Mucosa of descending colon (tissue), 3 donors: Measurements from ENCODE around the gene CELF2. TPM values are rescaled to one million over a fixed set of nuclear protein-coding genes. Genes with fewer than 3 reads are reported as not detected.

Experiments used
- ATAC-seq: fragments of 200-7000 bp; cut with Tn5 transposase; one replicate; pipeline ENCODE4 v1.9.1; 2020; ENCODE audit warnings: mild to moderate bottlenecking, moderate library complexity
- DNase-seq, 3 donors: peaks; one replicate each; pipeline ENCODE4 v3.0.0-alpha.2; 2020
- H3K36me3 ChIP-seq: fragments of 200-600 bp; one replicate; pipeline ENCODE4 v1.8.0; 2021; ENCODE audit warnings: low read depth, mild to moderate bottlenecking
- H3K4me1 ChIP-seq: fragments of 200-600 bp; one replicate; pipeline ENCODE4 v1.8.0; 2021; ENCODE audit warnings: low read depth, mild to moderate bottlenecking
- H3K4me3 ChIP-seq: fragments of 200-600 bp; one replicate; pipeline ENCODE4 v1.8.0; 2021; ENCODE audit warnings: mild to moderate bottlenecking
- H3K9me3 ChIP-seq: fragments of 200-600 bp; one replicate; pipeline ENCODE4 v1.8.0; 2021; ENCODE audit warnings: mild to moderate bottlenecking
- intact Hi-C, 2 donors: fragments of 100-400 bp; cut with DNase I in 1 of 2; cut with micrococcal nuclease in 1 of 2; formaldehyde crosslinking; loops; one replicate each; pipeline versions ENCODE4 v1.11.0 to v1.11.1; 2022; cut with DNase I, micrococcal nuclease
- total RNA-seq, 3 donors: library from RNA; stranded (reverse); fragmentation: NEBNext Ultra II Directional in 2 of 3; extraction: Animal tissue kit (Norgen Biotek cat#: 25700) in 2 of 3; gene quantifications; one replicate each; pipeline versions ENCODE4 v1.2.1 to v1.2.4, GENCODE V29; 2021 to 2023
- TF ChIP-seq, protein P1 (sequence below): fragments of 200-600 bp; IDR thresholded peaks from one replicate; pipeline ENCODE4 v1.8.0; 2022; ENCODE audit warnings: antibody characterized with exemption, mild to moderate bottlenecking
- donor health status: DM: no; HTN: no; CAD: no; lungs with moderate emphysema.
- donor health status: DM: no; HTN: no; CAD: no.
- donor health status: DM: no; HTN: yes; CAD: no.

The CELF2 gene
- total RNA-seq, 3 donors from 2014 or later: 31.4 to 56.5 (median 36.1) TPM

DNA sequence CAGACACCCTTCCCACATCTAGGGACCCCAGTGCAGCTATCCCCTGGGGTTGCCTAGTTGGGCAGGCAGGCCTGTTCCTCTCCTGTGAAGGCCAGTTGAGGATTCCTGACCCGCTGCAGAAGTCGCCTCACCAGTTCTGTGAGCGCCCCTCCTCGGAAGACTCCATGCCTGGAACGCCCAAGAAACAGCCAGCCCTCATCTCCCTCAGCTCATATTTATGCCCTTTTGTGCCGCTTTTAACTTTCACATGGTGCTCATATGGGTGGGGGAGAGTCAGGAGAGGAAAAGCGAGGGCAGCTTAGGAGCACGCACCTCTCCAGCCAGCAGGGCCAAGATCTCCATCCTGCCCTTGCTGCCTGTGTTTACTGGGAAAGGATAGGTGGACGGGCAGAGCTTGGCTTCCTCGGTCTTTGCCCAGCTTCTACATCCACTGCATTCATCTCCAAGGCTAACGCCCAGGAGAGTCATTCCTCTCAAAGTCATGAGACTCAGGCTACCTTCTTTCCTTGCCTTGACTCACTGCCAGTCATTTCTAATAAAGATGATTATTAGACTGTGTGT lies 307.2 kb downstream of the CELF2 start:
- intact Hi-C loops: no loop called here
- H3K4me3 ChIP-seq: no peak overlapping the region
- ATAC-seq (no peak), DNase-seq (no peak)
- peaks cover 4% of the 10 kb centered on the region for H3K36me3 ChIP-seq
- no peaks in the 10 kb centered on the region for H3K4me1 ChIP-seq
- TF ChIP-seq, protein P1, sequence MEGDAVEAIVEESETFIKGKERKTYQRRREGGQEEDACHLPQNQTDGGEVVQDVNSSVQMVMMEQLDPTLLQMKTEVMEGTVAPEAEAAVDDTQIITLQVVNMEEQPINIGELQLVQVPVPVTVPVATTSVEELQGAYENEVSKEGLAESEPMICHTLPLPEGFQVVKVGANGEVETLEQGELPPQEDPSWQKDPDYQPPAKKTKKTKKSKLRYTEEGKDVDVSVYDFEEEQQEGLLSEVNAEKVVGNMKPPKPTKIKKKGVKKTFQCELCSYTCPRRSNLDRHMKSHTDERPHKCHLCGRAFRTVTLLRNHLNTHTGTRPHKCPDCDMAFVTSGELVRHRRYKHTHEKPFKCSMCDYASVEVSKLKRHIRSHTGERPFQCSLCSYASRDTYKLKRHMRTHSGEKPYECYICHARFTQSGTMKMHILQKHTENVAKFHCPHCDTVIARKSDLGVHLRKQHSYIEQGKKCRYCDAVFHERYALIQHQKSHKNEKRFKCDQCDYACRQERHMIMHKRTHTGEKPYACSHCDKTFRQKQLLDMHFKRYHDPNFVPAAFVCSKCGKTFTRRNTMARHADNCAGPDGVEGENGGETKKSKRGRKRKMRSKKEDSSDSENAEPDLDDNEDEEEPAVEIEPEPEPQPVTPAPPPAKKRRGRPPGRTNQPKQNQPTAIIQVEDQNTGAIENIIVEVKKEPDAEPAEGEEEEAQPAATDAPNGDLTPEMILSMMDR: no peak
- no peaks in the 10 kb centered on the region for H3K9me3 ChIP-seq

DNA sequence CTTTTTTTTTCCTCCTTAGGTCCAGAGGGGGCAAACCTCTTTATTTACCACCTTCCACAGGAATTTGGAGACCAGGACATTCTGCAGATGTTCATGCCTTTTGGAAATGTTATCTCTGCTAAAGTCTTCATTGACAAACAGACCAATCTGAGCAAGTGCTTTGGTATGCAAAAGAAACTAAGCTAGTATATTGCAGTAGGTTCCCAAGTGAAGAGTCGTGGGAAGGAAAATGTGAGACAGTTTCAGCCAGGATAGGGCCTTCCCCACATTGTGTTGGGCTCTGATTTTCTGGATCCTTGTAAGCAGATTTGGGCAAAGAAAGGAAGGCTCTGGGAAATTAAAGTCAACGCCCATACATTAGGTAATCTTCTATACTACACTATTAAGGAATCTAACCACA lies 308.1 kb downstream of the CELF2 start:
- TF ChIP-seq, protein P1: no peak
- no peak for ATAC-seq
- no peaks in the 10 kb centered on the region for H3K4me1 ChIP-seq

DNA sequence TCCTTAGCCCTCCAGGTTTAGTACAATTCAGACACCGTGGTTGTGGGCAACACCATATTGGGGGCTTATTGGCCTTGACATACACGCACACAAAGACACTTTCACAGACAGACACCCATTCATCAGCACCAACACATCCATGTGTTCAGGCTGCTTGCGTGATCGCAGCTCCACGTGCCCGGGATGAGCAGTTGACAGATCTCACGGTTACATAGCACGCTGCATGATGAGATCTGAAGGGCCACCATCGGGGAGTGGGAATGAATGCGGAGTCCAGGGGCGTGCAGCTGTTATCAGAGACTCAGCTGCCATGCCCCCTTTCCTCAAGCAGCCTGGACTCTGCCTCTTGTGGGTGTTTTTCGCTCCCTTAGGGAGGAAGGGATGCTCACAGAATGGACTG lies 308.6 kb downstream of the CELF2 start:
- Histone ChIP-seq H3K9me3 (no peaks in the 10 kb centered on the region), H3K4me3 (no peak overlapping the region), H3K4me1 (no peaks in the 10 kb centered on the region), H3K36me3 (peaks cover under 1% of the 10 kb centered on the region)
- TF ChIP-seq, protein P1: no peak
- no peak for DNase-seq
- ATAC-seq: no peak
- intact Hi-C loops: no loop called here

More for the DNA sequence above, 308.1 kb downstream of the CELF2 start:
- no peak overlapping the region for H3K4me3 ChIP-seq
- intact Hi-C loops: no loop called here
- no peaks in the 10 kb centered on the region for H3K9me3 ChIP-seq
- no peak for DNase-seq
- peaks cover 4% of the 10 kb centered on the region for H3K36me3 ChIP-seq

DNA sequence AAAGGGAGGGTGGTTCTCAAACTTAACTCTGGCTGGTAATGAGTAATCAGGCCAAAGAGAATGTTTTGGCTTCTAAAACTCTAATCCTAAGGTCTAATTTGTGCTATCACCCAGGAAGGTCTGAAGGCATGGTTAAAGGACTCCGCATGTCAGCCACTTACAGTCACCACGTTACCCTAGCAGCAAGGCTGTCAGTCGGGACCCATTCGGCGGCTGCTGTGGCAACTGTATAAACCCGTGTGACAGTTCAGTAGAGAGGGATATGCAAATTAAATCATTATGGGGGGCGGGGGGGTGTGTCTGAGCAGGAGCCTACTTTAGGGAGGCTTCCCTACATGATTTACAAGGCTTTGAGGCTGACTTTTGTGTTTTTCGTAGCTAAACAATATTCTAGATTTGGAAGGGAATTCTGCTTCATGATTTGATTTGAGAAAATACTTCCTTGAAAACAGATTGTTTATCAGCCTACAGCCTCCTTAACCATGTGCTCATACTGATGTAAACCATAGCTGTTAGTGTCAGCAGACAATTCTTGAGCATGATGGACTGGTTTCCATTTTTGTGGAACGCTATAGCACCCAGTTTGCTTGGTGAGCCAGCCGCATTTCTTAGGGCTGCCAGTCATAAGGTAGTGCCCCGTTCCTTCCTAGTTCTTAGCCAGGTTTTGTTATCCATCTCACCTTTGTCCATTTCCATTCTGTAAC lies 309.4 kb downstream of the CELF2 start:
- ATAC-seq: no peak
- H3K36me3 ChIP-seq: no peaks in the 10 kb centered on the region

DNA sequence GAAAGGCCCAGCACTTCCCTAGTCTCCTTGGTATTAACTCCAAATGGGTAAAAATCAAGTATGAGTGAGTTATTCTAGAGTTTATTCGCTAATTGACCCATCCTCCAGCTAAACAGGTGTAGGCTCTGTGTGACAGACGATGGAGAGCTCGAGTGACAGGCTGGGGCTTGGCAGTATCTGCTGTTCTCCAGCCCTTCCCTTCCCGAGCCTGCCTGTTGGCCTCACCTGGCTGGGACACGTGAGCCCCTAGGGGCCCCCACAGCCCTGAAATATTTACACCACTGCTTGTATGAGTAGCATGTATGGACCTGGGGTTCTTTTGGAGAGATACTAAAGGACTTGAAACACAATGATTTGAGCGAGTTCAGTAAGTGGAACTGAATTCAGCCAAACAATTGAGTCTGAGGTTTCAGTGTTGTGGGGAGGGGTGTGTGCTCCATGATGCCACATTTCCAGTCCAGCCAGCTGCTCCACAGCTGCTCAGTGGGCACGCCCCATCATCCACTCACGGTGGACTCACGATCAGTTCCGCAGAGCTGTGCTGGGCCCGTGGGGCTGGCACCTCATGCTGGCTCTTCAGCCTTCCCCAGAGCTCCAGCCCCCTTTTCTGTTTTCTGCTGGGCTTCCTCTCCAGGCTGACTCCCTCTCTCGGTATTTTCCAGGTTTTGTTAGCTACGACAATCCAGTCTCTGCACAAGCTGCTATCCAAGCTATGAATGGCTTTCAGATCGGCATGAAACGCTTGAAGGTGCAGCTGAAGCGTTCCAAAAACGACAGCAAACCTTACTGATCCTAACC lies 310.8 kb downstream of the CELF2 start:
- intact Hi-C loops: no loop called here
- Histone ChIP-seq H3K4me3 (no peak overlapping the region), H3K4me1 (no peaks in the 10 kb centered on the region), H3K36me3 (no peaks in the 10 kb centered on the region), H3K9me3 (no peaks in the 10 kb centered on the region)
- DNase-seq (no peak), ATAC-seq (peak; percentile 18)
- TF ChIP-seq, protein P1: no peak

More for the DNA sequence above, 309.4 kb downstream of the CELF2 start:
- Histone ChIP-seq H3K4me1 (no peaks in the 10 kb centered on the region), H3K9me3 (no peaks in the 10 kb centered on the region), H3K4me3 (no peak overlapping the region)
- TF ChIP-seq, protein P1: no peak
- DNase-seq: no peak
- intact Hi-C loops: no loop called here
